Activated T-cell treated with anti-CD3 and anti-CD28 coated beads for 1 hour (primary cell): ENCODE data around the gene TMEM232.

Experiments
- DNase-seq: peaks from one replicate; pipeline ENCODE4 v3.0.0-alpha.2; 2020; ENCODE audit warnings: low read depth

Gene TMEM232

DNA sequence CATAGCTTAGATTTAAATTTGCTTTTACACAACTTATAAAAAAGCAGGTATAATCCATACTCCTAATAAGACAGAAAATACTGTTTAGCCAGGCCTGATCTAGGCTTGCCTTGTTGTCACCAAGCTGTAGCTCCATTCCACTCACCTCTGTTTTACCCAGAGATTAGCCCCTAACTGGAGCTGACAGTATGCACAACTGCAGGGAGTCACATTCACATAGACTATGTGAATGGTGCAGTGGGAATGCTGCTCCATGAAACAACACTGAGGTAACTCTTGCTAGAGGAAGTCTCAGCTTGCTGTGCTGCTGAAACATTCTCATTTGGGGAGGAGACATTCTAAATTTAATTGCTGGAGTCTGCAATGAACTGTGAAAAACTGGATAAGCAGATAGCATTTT, 209.1 kb downstream of the TMEM232 start:
- no peak for DNase-seq

DNA sequence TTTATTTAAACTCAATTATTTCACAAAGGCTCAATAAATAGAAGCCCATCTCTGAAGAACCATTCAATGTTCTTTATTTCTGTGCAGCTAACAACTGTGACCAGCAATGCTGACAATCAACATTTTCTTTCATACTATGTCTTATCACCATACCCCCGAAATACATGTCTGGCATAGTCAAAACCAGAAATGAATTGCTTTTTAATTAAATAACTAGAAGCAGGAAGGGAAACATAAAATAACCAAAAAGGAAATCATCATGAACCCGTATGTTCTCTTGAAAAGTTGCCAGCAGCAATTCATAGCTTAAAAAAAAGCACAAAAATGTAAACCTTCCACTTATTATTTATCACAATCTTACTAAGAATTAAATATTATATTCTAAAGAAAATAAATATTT, 212.4 kb downstream of the TMEM232 start:
- no peak for DNase-seq

DNA sequence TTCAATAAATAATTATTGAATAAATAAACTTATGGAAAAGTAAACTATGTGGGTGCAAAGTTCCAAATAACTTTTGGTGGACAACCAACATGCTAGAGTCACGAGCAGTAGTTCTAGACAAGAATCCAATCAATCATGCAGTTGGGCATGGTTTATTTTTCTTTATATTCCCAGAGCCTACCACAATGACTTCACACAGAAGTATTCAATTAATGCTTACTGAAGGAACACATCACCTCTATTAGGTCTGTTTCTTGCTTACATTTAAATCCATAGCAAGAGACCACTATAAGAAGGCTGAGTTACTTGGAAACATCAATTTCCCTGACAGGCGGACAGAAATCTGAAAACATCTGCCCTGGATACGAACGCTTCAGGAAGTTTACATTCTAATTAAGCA, 214.2 kb downstream of the TMEM232 start:
- no peak for DNase-seq

DNA sequence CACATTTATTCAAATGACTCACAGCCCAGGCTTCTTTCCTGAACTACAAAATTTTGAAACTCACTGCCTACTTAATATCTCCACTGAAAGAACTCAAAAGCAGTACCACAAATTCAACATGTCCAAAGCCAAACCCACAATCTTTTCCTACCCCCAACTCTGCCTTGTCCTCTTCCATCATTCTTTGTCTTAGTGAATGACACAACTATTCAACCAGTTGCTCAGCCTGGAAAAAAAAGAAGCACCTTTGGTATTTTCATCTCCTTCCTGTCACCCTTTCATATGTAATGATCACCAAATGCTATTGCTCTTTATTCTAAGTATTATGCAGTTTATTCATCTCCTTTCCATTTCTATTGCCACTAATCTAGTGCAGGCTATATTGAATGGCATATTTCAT, 216.3 kb downstream of the TMEM232 start:
- no peak for DNase-seq

DNA sequence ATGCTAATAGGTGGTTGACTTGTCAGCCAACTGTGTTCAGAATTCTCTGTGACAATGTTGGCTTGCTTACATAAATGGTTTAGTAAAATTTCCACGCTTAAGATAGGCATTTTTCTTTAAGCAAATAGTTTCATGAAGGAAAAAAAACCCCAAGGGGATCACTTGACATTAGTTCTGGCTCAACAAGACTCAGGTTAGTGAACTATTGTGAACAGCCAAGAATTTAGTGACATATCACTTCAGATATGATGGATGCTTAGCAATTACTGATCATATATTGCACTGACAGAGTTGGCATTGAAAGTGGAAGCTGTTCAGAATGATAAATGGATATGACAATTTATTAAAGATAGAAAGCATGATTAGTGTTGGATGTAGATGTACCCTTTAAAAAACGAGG, 218.5 kb downstream of the TMEM232 start:
- DNase-seq: no peak

DNA sequence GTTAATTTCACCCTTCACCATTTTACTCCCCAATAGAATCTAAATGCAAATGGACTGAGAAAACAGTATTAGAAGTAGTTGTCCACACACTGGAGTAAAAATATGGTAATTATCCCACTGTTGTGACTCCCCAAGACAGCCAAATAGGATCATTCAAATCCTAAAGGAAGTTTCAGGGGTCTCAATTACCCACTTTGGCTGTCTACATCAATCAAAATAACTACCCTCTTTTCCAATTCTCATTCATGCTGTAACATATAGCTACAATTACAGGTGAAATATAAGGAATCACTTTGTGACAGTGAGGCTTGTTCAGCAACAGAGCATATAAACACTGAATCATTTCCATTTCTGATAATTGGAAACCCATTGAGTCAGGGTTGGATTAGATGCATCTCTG, 220.1 kb downstream of the TMEM232 start:
- DNase-seq: no peak

DNA sequence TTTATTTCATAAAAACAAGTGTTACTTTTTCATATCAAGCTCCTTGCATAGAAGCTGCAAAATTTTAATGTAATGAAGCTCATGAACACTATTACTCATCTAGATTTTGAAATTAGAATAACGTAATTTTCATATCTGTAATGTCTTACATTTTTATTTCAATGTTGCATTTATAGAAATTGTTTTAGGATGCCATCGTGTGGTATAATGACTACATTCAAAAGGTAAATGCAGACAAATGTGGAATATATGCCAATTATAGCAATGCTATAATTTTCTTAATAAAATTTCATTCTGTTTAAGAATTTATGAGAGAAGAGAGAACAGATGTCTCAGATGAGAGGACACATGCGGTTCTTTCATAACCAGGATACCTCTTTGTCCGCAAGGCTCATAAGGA, 230.2 kb downstream of the TMEM232 start:
- DNase-seq: no peak

DNA sequence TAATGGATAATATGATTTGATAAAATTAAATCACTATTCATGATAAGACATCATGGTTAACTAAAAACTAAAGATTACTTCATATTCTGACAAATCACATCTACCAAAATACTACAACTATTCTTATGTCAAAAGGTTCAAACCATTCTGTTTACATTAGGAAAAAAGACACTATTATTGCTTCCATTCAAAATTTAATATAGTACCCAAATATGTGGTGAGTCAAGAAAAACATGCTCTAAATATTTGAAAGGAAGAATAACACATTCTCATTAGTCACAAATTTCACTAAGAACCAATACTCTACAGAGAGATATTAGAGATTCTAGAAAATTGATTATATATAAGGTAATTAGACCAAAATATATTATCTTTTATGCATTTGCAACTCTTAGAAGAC, 234.0 kb downstream of the TMEM232 start:
- DNase-seq: no peak

DNA sequence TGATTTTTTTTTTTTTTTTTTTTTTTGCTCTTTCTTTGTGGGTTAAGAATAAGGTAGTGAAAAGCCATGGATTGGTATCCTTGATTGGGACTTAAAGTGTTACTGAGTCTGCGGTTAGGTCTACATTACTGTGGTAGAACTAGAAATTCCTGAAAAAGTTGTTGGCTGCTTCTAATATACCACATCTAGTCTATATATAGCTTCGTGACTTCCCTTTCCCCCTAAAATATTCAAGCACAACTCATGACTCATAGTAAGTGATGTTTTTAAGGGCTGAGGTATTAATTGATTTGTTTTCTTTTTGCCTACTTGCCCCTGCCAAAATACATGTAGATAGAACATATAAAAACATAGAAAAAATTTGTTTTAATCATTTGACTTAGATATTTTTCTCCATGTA, 247.6 kb downstream of the TMEM232 start:
- DNase-seq: no peak

DNA sequence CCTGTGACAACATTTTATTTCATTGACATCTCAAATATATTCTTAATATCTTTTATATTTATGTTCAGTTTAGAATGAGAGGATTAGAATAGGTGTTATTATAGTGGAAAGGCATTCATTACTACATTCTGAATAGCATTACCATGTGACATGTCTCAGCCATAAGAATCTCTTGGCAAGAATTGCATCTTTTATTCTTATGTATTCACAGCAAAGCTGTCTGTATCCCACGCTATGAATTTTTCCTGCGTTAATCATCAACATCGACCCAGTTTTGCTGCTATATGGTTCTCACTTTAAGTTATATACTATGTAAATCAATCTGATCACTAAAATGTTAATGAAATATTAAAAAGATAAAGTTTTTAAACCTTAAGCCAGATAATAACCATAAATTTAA, 248.6 kb downstream of the TMEM232 start:
- DNase-seq: no peak

DNA sequence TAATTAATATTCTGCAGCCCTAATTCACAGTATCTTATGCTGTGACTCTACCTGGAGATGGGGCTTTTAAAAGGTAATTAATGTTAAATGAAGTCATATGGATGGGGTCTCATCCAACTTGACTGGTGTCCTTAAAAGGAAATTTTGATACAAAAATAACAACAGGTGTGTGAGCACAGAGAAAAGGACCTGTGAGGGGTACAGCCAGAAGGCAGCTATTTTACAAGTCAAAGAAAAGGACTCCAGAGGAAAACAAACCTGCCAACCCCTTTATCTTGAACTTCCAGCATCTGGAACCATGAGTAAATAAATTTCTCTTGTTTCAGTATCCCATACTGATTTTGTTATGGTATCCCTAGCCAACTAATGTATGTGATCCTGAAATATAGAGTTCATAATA, 250.3 kb downstream of the TMEM232 start:
- DNase-seq: no peak

DNA sequence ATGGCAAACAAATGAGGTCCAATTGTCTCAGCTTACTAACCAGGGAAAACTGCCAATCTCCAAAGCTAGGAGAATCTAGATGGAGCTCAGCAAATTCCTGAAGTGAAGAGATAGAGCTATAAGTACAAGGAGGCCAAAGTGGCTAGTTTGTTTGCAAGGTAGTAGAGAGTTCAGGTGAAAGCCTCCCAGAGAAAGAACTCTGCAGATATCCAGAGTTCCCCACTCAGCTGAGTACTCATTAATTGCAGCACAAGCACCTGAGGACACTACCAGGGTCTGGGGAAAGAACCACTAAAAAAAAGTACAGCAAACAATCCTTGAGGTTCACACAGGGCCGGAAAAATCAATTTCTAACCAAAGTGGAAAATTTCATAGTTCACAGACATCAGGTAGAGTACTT, 250.9 kb downstream of the TMEM232 start:
- no peak for DNase-seq

DNA sequence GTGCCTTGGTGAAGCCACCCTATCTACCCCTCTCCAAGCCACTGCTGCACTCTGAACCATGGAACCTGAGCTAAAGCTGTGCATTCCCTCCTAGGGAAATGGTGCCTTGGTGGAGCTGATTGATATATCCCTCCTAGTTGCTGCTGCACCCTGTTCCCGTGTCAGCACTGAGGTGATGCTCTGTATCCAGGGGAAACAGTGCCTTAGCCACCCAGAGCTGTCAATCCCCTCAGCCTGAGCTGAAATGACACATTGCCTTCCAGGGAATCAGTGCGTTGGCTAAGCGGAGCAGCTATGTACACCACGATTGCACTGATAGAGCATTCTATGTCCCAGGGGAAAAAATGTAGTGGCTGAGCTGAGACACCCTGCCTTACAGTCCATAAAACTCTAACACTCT, 257.0 kb downstream of the TMEM232 start:
- DNase-seq: no peak

DNA sequence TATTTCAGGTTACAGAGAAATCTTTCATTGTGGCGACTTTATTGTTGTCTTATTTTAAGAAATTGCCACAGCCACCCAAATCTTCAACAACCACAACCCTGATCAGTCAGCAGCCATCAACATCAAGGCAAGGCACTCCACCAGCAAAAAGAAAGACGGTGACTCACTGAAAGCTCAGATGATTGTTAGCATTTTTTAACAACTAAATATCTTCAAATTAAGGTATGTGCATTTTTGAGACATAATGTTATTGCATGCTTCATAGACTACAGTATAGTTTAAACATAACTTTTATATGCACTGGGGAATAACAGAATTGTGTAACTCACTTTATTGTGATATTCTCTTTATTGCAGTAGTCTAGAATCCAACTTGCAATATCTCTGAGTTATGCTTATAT, 263.4 kb downstream of the TMEM232 start:
- no peak for DNase-seq

DNA sequence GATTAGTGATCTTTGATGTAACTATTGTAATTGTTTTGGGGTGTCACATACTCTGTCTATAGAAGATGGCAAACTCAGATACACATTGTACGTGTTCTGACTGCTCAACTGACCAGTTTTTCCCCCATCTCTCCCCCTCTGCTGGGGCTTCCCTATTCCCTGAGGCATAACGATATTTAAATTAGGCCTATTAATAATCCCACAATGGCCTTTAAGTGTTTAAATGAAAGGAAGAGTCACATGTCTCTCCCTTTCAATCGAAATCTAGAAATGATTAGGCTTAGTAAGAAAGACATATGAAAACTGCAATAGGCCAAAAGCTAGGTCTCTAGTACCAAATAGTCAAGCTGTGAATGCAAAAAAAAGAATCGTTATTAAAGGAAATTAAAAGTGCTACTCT, 265.6 kb downstream of the TMEM232 start:
- DNase-seq: no peak

DNA sequence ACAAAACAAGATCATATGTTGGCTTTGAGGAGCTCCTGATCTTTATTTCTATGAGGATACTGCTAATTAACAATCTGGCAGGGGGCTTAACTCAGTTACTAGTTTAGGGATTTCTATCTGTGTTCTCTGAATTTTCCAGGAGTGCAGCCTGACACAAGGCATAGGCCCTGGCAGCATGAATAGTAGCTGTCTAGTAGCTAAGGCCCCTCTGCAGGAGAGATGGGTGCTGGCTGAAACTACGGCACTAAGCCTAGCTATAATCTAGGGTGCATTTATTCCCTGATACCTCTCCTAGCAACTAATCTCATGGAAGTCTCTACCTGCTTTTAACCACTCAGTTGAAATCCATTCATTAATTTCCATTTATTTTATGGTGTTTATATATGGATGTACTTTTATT, 268.2 kb downstream of the TMEM232 start:
- DNase-seq: no peak

DNA sequence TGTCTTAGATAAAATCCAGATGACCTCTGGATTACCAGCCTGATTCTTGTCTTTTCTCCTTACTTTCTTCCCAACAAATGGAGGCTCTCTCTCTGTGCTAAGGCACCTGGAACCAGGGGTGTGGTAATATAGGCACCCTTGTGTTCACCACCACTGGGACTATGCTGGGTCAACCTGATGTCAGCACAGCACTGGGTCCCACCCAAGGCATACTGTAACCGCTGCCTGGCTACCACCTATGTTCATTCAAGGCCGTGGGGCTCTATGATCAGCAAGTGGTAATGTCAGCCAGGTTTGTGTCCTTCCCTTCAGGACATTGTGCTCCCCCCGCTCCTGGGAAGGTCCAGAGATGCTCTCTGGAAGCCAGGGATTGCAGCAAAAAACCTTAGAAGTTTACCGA, 283.6 kb downstream of the TMEM232 start:
- no peak for DNase-seq

DNA sequence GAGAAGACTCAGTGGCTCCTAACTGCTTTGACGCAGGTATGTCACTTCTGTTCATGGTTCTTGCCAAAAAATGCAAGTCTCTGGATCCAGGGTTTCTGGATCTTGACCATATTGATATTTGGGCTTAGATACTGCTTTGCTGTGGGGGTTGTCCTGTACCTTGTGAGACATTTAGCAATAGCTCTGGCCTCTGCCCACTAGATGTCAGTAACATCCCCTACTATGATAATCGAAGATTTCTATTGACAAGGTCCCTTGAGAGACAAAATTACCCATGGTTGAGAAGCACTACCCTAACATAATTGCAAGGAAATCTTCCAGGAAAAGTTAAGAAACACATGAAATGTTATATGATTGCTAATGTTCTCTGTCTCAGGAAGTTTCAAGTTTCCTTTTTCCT, 285.4 kb downstream of the TMEM232 start:
- no peak for DNase-seq

DNA sequence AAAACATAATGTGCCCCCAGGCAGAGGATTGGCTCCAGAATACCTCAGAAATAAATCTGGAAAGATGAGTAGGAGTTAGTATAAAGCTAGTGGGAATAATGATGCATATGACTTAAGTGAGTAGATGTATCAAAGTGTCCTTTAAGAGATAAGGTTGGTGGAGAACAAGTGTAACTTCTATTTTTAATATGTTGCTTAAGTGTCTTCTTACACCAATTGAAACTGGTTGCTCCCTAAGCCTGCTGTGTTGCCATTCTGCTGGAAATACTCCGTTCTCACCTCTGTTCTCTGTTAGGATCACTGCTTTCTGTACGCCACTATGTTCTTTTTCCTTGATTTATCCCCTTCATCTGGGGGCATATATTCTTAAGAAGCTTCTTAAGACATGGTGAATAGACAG, 286.4 kb downstream of the TMEM232 start:
- no peak for DNase-seq

DNA sequence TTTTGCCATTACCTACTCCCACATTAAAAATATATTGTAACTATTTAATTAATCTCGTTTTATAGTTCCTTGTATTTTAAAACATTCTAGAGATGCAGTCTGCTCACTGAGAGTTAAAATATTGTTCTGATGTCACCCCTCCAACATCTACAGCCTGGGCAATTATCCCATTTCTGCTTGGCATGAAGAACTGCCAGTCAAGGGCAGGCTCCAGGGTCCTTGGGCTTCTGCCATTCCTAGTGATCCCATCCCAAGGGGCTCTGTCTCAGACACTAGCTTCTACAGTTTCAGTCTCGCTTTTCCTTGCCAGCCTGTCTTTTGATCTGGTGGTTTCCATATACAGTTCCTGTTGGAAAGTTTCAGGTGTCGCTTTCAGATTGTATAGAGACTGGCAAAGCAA, 287.2 kb downstream of the TMEM232 start:
- DNase-seq: no peak

DNA sequence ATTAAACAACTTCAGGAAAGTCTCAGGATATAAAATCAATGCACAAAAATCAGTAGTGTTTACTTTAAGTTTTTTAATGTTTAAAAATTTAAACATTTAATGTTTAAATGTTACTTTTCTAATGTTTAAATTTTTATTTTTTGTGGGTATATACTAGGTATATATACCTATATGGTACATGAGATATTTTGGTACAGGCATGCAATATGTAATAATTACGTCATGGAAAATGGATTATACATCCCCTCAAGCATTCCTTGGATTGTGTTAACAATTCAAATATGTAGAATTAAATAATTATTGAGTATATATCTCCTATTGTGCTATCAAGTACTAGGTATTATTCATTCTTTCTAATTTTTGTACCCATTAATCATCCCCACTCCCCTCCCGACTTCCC, 291.3 kb downstream of the TMEM232 start:
- DNase-seq: no peak

DNA sequence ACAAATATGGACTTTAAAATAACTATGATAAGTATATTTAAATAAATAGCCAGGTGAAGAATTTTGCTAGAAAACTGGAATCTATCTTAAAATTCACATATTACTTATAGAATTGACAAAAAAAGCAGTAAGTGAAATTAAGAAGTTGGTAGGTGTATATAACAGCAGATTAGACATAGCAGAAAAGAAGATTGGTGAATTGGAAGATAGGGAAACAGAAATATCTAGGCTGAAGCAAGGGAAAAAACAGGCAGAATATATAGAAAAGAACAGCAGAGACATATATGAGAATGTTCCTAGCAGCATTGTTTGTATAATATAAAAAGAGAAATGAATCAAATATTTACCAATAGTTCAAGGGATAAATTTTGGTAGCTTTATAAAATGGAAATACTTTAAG, 294.9 kb downstream of the TMEM232 start:
- no peak for DNase-seq

DNA sequence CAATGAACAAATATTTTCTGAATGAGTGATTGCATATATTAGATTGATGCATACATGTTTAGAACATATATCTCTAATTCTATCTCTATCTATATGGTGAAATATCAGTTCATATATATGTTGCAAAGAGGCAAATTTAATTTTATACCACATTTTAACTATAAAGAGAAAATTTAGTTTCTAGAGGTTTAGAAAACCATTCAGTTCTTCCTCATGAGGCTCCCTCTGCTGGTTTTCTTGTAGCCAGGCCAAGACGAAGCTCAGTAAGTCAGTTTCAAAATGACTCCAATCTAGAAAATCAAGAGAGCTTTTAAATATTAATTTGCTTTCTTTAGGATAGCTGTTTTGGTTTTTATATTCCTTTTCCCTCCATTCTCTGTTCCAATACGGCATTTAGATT, 312.1 kb downstream of the TMEM232 start:
- no peak for DNase-seq

DNA sequence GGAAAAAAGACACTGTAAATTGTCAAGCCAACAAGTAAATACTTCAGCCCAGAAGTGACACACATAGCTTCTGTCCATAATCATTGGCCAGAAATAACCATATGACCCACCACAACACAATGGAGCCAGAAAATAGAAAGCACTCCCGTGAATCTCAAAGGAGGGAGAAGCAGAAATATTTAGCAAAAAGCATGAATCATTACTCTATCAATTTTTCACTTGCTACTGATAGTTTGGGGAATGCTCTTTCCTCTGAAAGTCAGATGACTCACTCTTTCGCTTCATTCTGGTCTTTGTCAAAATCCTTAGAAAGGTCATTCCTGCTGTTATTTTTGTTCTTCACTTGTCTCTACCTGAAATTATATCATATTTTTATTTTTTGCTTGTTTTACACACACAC, 312.6 kb downstream of the TMEM232 start:
- no peak for DNase-seq

DNA sequence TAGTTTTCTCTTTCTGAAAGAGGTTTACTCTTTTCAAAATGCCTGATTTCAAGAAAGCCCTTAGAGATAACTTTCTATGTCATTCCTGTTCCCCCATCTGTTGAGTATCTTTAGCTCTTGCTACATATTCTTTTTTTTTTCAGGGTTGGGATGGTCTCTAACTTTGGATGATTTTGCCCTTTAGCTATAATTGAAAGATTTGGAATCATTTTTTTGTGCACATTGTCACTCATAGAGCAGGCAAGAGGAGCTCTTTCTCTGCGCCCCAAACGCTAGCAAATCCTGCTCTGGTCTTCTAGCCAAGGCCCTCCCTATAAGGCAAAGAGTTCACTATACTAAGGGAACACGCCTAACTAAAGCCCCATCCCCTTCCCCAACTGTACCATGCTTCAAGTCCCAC, 316.9 kb downstream of the TMEM232 start:
- no peak for DNase-seq

DNA sequence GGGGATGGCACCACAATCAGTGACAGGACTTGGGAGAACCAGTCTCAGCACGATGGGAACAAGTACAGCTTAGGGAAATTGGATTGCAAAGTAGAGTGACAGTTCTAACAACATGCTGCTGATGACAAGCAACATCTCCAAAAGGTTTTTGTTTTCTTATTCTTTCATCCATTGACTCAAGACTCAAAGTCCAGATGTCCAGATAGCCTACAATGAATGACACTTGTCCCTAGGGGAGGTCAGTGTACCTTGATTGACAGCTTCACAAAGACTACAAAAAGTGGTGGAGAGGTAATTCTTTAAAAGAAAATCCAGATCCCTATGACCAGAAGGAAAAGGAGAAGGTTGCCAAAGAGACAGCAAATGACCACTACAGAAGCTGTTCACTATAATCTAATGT, 323.9 kb downstream of the TMEM232 start:
- DNase-seq: no peak
